Esophagus muscularis mucosa (tissue), 4 donors: ENCODE measurements around the gene PLCG1. TPM values are rescaled to one million over a fixed set of nuclear protein-coding genes. Genes with fewer than 3 reads are reported as not detected.

Experiments
- DNase-seq: peaks from one replicate; pipeline ENCODE4 v3.0.0-alpha.2; 2017; ENCODE audit errors: extremely low spot score
- H3K27ac ChIP-seq, 4 donors: fragments of 200-600 bp; sonication (generic); replicated peaks in 1 of 4; 1 replicate in 3 of 4; 2 replicates in 1 of 4; pipeline ENCODE4 v1.5.1; 2016 to 2019; ENCODE audit warnings: mild to moderate bottlenecking in 1 of 4
- H3K27me3 ChIP-seq, 4 donors: fragments of 200-600 bp; sonication (generic); one replicate each; pipeline versions ENCODE4 v1.5.1 to v1.6.0; 2016 to 2019
- H3K36me3 ChIP-seq, 4 donors: fragments of 200-600 bp; sonication (generic); one replicate each; pipeline ENCODE4 v1.5.1; 2016 to 2019
- H3K4me1 ChIP-seq, 4 donors: fragments of 200-600 bp; sonication (generic); one replicate each; pipeline ENCODE4 v1.5.1; 2016 to 2019
- H3K4me3 ChIP-seq, 4 donors: fragments of 200-600 bp; sonication (generic); 1 replicate in 2 of 4; 2 replicates in 2 of 4; pipeline ENCODE4 v1.5.1; 2016 to 2019; ENCODE audit warnings: mild to moderate bottlenecking in 4 of 4, moderate library complexity in 1 of 4
- H3K9me3 ChIP-seq, 4 donors: fragments of 200-600 bp; sonication (generic); 1 replicate in 3 of 4; 2 replicates in 1 of 4; pipeline ENCODE4 v1.5.1; 2016 to 2019
- CTCF ChIP-seq, 3 experiments: fragments of 200-600 bp in 2 of 3; fragments of 450-650 bp in 1 of 3; sonication (generic) in 2 of 3; IDR thresholded peaks; one replicate each; pipeline ENCODE4 v1.5.1; 2017 to 2019; ENCODE audit warnings: antibody characterized with exemption in 3 of 3, mild to moderate bottlenecking in 2 of 3, moderate library complexity in 1 of 3
- EP300 ChIP-seq: sonication (generic); formaldehyde crosslinking; IDR thresholded peaks from one replicate; pipeline ENCODE4 v1.6.1; 2017; ENCODE audit warnings: antibody characterized with exemption
- POLR2A ChIP-seq: fragments of 450-650 bp; IDR thresholded peaks from one replicate; pipeline ENCODE4 v1.6.1; 2017; ENCODE audit warnings: antibody characterized with exemption, moderate library complexity, mild to moderate bottlenecking, low read depth
- POLR2AphosphoS5 ChIP-seq, 2 donors: sonication (generic); formaldehyde crosslinking; IDR thresholded peaks; one replicate each; pipeline ENCODE4 v1.6.1; 2017; ENCODE audit warnings: antibody characterized with exemption in 2 of 2
- WGBS: methylation state at CpG from one replicate; pipeline ENCODE4 v1.1.5; 2018; 5-methylcytosine and 5-hydroxymethylcytosine counted together
- intact Hi-C: fragments of 100-400 bp; cut with DNase I; formaldehyde crosslinking; loops from one replicate; pipeline ENCODE4 v1.15.1; 2023
- total RNA-seq, 4 donors: library from RNA; depleted of rRNA; stranded (reverse); fragments of >200 nt; gene quantifications; one replicate each; pipeline versions ENCODE4 v1.1.0 to v1.2.1, GENCODE V29; 2016

The PLCG1 gene
- total RNA-seq, 4 donors from 2014 or later = 68.4 to 119 (median 82.5) TPM

- Histone ChIP-seq H3K27ac (peak overlapping the region; percentile 77 to 85 (median 81)), H3K4me3 (no peak overlapping the region), H3K36me3 (peaks cover 11 to 72% (median 51%) of the 10 kb centered on the region in 4 donors), H3K27me3 (no peaks in the 10 kb centered on the region), H3K9me3 (no peaks in the 10 kb centered on the region), H3K4me1 (peaks cover 79 to 83% (median 80%) of the 10 kb centered on the region in 4 donors)
- intact Hi-C loops = loop anchor here (5.0 kb wide), 1 partner anchor 37 kb away; the partner anchor contains the start of gene PLCG1
- TF ChIP-seq POLR2A (no peak), CTCF (IDR thresholded peaks at IDR 0.05) (no peak), POLR2AphosphoS5 (IDR thresholded peaks at IDR 0.05) (no peak), EP300 (no peak)
- DNase-seq = no peak
- 97% methylated on average over 7 of the region's 10 CpGs for WGBS
Observed at GRCh38 chr20:41174373-41174772, 37.0 kb downstream of the PLCG1 start.

DNA sequence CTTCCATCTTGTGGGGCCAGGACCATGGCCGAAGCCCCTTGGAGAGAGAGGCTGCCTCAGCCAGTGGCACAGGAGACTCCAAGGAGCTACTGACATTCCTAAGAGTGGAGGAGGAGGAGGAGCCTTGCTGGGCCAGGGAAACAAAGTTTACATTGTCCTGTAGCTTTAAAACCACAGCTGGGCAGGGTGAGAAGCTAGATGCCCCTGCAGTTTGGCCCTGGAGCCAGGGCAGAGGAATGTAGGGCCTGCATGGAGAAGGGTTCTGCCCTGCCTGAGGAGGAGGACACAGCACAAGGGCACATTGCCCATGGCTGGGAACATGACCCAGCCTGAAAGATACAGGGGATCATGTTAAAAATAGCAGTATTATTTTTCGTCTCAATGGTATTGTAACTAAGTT lies 37.4 kb downstream of the PLCG1 start:
- H3K36me3 ChIP-seq = peaks cover 7 to 68% (median 47%) of the 10 kb centered on the region in 4 donors
- H3K27ac ChIP-seq = peak overlapping the region; percentile 77 to 85 (median 81)
- no peaks in the 10 kb centered on the region for H3K9me3 ChIP-seq
- DNase-seq = peak; percentile 83
- peak; percentile 18 to 31 for TF ChIP-seq POLR2AphosphoS5 (IDR thresholded peaks at IDR 0.05)
- no peak for TF ChIP-seq POLR2A
- H3K4me1 ChIP-seq = peaks cover 82 to 87% (median 84%) of the 10 kb centered on the region in 4 donors
- H3K4me3 ChIP-seq = no peak overlapping the region
- WGBS = 49% methylated on average over 2 of the region's 2 CpGs
- intact Hi-C loops = loop anchor here (5.0 kb wide), 2 partner anchors 37 to 73 kb away; partner anchors contain the start of gene PLCG1
- no peaks in the 10 kb centered on the region for H3K27me3 ChIP-seq

DNA sequence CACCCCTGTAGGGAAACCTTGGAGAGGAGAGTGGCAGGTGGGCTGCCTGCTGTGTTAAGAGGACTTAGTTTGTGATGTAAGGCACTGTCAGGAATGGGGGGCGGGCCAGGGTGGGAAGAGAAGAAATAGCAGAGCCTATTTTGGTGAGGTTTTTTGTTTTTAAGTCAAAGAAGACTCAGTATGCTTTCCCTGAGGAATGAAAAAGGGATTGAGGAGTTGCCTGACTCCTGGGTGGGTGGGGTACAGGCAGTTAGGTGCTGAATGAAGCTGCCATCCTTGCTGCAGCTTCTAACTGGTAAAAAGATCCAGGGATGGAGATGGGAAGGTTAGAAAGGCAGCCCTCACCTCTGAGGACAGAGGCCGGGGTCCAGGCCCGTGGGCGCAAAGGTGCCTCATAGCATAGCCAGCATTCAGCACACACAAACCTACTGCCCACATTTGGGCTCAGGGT lies 37.9 kb downstream of the PLCG1 start:
- peaks cover 3 to 64% (median 43%) of the 10 kb centered on the region in 4 donors for H3K36me3 ChIP-seq
- H3K27me3 ChIP-seq = no peaks in the 10 kb centered on the region
- intact Hi-C loops = loop anchor here (5.0 kb wide), 1 partner anchor 72 kb away; no protein-coding TSS in a partner anchor
- DNase-seq = peak; percentile 79
- 96% methylated on average over 3 of the region's 4 CpGs for WGBS
- peaks cover 84 to 92% (median 86%) of the 10 kb centered on the region in 4 donors for H3K4me1 ChIP-seq
- no peaks in the 10 kb centered on the region for H3K9me3 ChIP-seq
- peak overlapping the region; percentile 77 to 85 (median 81) for H3K27ac ChIP-seq
- TF ChIP-seq POLR2AphosphoS5 (IDR thresholded peaks at IDR 0.05) (no peak), EP300 (no peak), POLR2A (no peak), CTCF (IDR thresholded peaks at IDR 0.05) (no peak)
- H3K4me3 ChIP-seq = no peak overlapping the region

GRCh38 chr20:41175727-41176330 lies 38.5 kb downstream of the PLCG1 start:
- H3K27ac ChIP-seq = peak overlapping the region; percentile 77 to 85 (median 81)
- H3K36me3 ChIP-seq = peaks cover 0 to 58% (median 39%) of the 10 kb centered on the region in 4 donors
- no peak overlapping the region for H3K4me3 ChIP-seq
- TF ChIP-seq CTCF (IDR thresholded peaks at IDR 0.05) (no peak), EP300 (no peak), POLR2A (no peak), POLR2AphosphoS5 (IDR thresholded peaks at IDR 0.05) (peak in 1 of 2 donors; percentile 2)
- peaks cover 84 to 98% (median 91%) of the 10 kb centered on the region in 4 donors for H3K4me1 ChIP-seq
- H3K27me3 ChIP-seq = no peaks in the 10 kb centered on the region
- 83% methylated on average over 7 of the region's 7 CpGs for WGBS
- peak; percentile 79 for DNase-seq
- intact Hi-C loops = loop anchor here (2.0 to 5.0 kb wide), 2 partner anchors 57 to 71 kb away; no protein-coding TSS in a partner anchor
- no peaks in the 10 kb centered on the region for H3K9me3 ChIP-seq

- Histone ChIP-seq H3K27ac (peak overlapping the region; percentile 77 to 85 (median 81)), H3K27me3 (no peaks in the 10 kb centered on the region), H3K36me3 (peaks cover 0 to 52% (median 37%) of the 10 kb centered on the region in 4 donors), H3K4me3 (no peak overlapping the region), H3K9me3 (no peaks in the 10 kb centered on the region), H3K4me1 (peaks cover 79 to 90% (median 87%) of the 10 kb centered on the region in 4 donors)
- 80% methylated on average over 8 of the region's 8 CpGs for WGBS
- DNase-seq = peak; percentile 91
- TF ChIP-seq POLR2AphosphoS5 (IDR thresholded peaks at IDR 0.05) (no peak), CTCF (IDR thresholded peaks at IDR 0.05) (no peak), EP300 (no peak), POLR2A (no peak)
- intact Hi-C loops = loop anchor here (2.0 to 5.0 kb wide), 2 partner anchors 56 to 70 kb away; no protein-coding TSS in a partner anchor
Observed at GRCh38 chr20:41176711-41177552, 39.6 kb downstream of the PLCG1 start.
